Measurements from ENCODE around the gene ORC6.

The ORC6 gene

GRCh38 chr16:46714797-46715591 is 25.5 kb downstream of the ORC6 start:
- DNase-seq, result no peak
- no peaks in the 10 kb centered on the region for H3K27me3 ChIP-seq (replicated peaks)
- no peak for TF ChIP-seq CTCF (IDR thresholded peaks at IDR 0.05; ENCODE audit: low read depth, low read length, missing control alignments)
- in situ Hi-C loops (cut with HindIII; ENCODE audit: low pct_ligation_motif_present, low sequenced_read_pairs), result no loop called here
- H3K4me3 ChIP-seq (ENCODE audit: low read depth, low read length), result no peak overlapping the region
- H3K27ac ChIP-seq, result no peak overlapping the region
- H3K36me3 ChIP-seq (replicated peaks), result no peaks in the 10 kb centered on the region

GRCh38 chr16:46715769-46716305 is 26.4 kb downstream of the ORC6 start:
- no peak overlapping the region for H3K27ac ChIP-seq
- no peak overlapping the region for H3K4me3 ChIP-seq (ENCODE audit: low read depth, low read length)
- in situ Hi-C loops (cut with HindIII; ENCODE audit: low pct_ligation_motif_present, low sequenced_read_pairs), result no loop called here
- TF ChIP-seq CTCF (IDR thresholded peaks at IDR 0.05; ENCODE audit: low read depth, low read length, missing control alignments), result no peak
- no peaks in the 10 kb centered on the region for H3K27me3 ChIP-seq (replicated peaks)
- H3K36me3 ChIP-seq (replicated peaks), result no peaks in the 10 kb centered on the region
- no peak for DNase-seq

GRCh38 chr16:46717692-46718091 is 28.2 kb downstream of the ORC6 start:
- Histone ChIP-seq H3K27ac (no peak overlapping the region), H3K27me3 (replicated peaks) (no peaks in the 10 kb centered on the region), H3K4me3 (ENCODE audit: low read depth, low read length) (no peak overlapping the region), H3K36me3 (replicated peaks) (no peaks in the 10 kb centered on the region)
- no peak for DNase-seq
- in situ Hi-C loops (cut with HindIII; ENCODE audit: low pct_ligation_motif_present, low sequenced_read_pairs), result no loop called here
- TF ChIP-seq CTCF (IDR thresholded peaks at IDR 0.05; ENCODE audit: low read depth, low read length, missing control alignments), result no peak

GRCh38 chr16:46718214-46718613 is 28.8 kb downstream of the ORC6 start:
- Histone ChIP-seq H3K4me3 (ENCODE audit: low read depth, low read length) (no peak overlapping the region), H3K27me3 (replicated peaks) (no peaks in the 10 kb centered on the region), H3K36me3 (replicated peaks) (no peaks in the 10 kb centered on the region), H3K27ac (no peak overlapping the region)
- TF ChIP-seq CTCF (IDR thresholded peaks at IDR 0.05; ENCODE audit: low read depth, low read length, missing control alignments), result no peak
- no peak for DNase-seq
- in situ Hi-C loops (cut with HindIII; ENCODE audit: low pct_ligation_motif_present, low sequenced_read_pairs), result no loop called here

- no peak overlapping the region for H3K4me3 ChIP-seq (ENCODE audit: low read depth, low read length)
- H3K27ac ChIP-seq, result no peak overlapping the region
- in situ Hi-C loops (cut with HindIII; ENCODE audit: low pct_ligation_motif_present, low sequenced_read_pairs), result no loop called here
- no peaks in the 10 kb centered on the region for H3K36me3 ChIP-seq (replicated peaks)
- no peaks in the 10 kb centered on the region for H3K27me3 ChIP-seq (replicated peaks)
- TF ChIP-seq CTCF (IDR thresholded peaks at IDR 0.05; ENCODE audit: low read depth, low read length, missing control alignments), result no peak
- no peak for DNase-seq
These were observed 30.1 kb downstream of the ORC6 start for GRCh38 chr16:46719528-46719927.

Measured in brain microvascular endothelial cell (primary cell).